Mesenchymal stem cell (in vitro differentiated cells and primary cell): ENCODE data around the gene LRSAM1.

Experiments used
- DNase-seq: peaks from one replicate; pipeline ENCODE4 v3.0.0-alpha.2; 2013
- H2AFZ ChIP-seq: one replicate; pipeline ENCODE4 v1.6.1; 2013; ENCODE audit warnings: low read depth, mild to moderate bottlenecking, control low read depth, inconsistent platforms, low read length, moderate library complexity
- H2AK5ac ChIP-seq: 2 replicates; pipeline ENCODE4 v1.6.1; 2013; ENCODE audit warnings: low read length, moderate library complexity, mild to moderate bottlenecking, inconsistent platforms; ENCODE audit not compliant: severe bottlenecking
- H2BK120ac ChIP-seq: one replicate; pipeline ENCODE4 v1.6.1; 2013; ENCODE audit warnings: low read depth, mild to moderate bottlenecking, inconsistent platforms, low read length, moderate library complexity
- H2BK12ac ChIP-seq, 2 experiments: one replicate each; pipeline ENCODE4 v1.6.1; 2013; ENCODE audit warnings: inconsistent platforms in 2 of 2, low read length in 2 of 2, mild to moderate bottlenecking in 2 of 2, moderate library complexity in 2 of 2, control low read depth in 1 of 2
- H2BK15ac ChIP-seq: one replicate; pipeline ENCODE4 v1.6.1; 2013; ENCODE audit warnings: mild to moderate bottlenecking, low read depth, inconsistent platforms; ENCODE audit not compliant: poor library complexity, severe bottlenecking
- H2BK5ac ChIP-seq: 2 replicates; pipeline ENCODE4 v1.6.1; 2013; ENCODE audit warnings: low read depth, mild to moderate bottlenecking, low read length, control low read depth, inconsistent platforms; ENCODE audit not compliant: poor library complexity, severe bottlenecking
- H3K14ac ChIP-seq, 2 experiments: one replicate each; pipeline ENCODE4 v1.6.1; 2013; ENCODE audit warnings: inconsistent platforms in 2 of 2, low read length in 2 of 2, control low read depth in 1 of 2, mild to moderate bottlenecking in 1 of 2, moderate library complexity in 1 of 2
- H3K18ac ChIP-seq, 2 experiments: one replicate each; pipeline ENCODE4 v1.6.1; 2013; ENCODE audit warnings: inconsistent platforms in 2 of 2, low read length in 2 of 2, control low read depth in 1 of 2, low read depth in 1 of 2, mild to moderate bottlenecking in 1 of 2
- H3K23ac ChIP-seq, 2 experiments: one replicate each; pipeline ENCODE4 v1.6.1; 2013; ENCODE audit warnings: inconsistent platforms in 2 of 2, low read length in 2 of 2, mild to moderate bottlenecking in 2 of 2, moderate library complexity in 2 of 2, control low read depth in 1 of 2
- H3K27ac ChIP-seq: 2 replicates; pipeline ENCODE4 v1.5.1; 2013; ENCODE audit warnings: mild to moderate bottlenecking, moderate library complexity, low read length, control low read depth, inconsistent platforms; ENCODE audit not compliant: poor library complexity, severe bottlenecking
- H3K27me3 ChIP-seq, 2 experiments: 2 replicates each; pipeline versions ENCODE4 v1.6.1 to v1.7.0; 2013; ENCODE audit warnings: low read length in 2 of 2, mild to moderate bottlenecking in 2 of 2, moderate library complexity in 2 of 2, control low read depth in 1 of 2, inconsistent platforms in 1 of 2; ENCODE audit not compliant: control insufficient read depth in 1 of 2, insufficient read depth in 1 of 2
- H3K36me3 ChIP-seq, 2 experiments: 2 replicates each; pipeline versions ENCODE4 v1.6.1 to v1.7.0; 2013; ENCODE audit warnings: low read length in 2 of 2, control low read depth in 1 of 2, inconsistent platforms in 1 of 2, low read depth in 1 of 2, mild to moderate bottlenecking in 1 of 2; ENCODE audit not compliant: insufficient read depth in 2 of 2, control insufficient read depth in 1 of 2
- H3K4ac ChIP-seq, 2 experiments: one replicate each; pipeline ENCODE4 v1.6.1; 2013; ENCODE audit warnings: inconsistent platforms in 2 of 2, low read length in 2 of 2, mild to moderate bottlenecking in 2 of 2, moderate library complexity in 2 of 2, control low read depth in 1 of 2, low read depth in 1 of 2
- H3K4me1 ChIP-seq: 2 replicates; pipeline ENCODE4 v1.6.1; 2013; ENCODE audit warnings: low read depth, low read length, control low read depth; ENCODE audit not compliant: control insufficient read depth, insufficient read depth
- H3K4me2 ChIP-seq: 2 replicates; pipeline ENCODE4 v1.6.1; 2013; ENCODE audit warnings: low read length, mild to moderate bottlenecking, inconsistent platforms; ENCODE audit not compliant: poor library complexity, severe bottlenecking
- H3K4me3 ChIP-seq, 2 experiments: 2 replicates each; pipeline versions ENCODE4 v1.5.1 to v1.7.0; 2013; ENCODE audit warnings: low read length in 2 of 2, mild to moderate bottlenecking in 2 of 2, control low read depth in 1 of 2, low read depth in 1 of 2; ENCODE audit not compliant: insufficient read depth in 1 of 2
- H3K79me1 ChIP-seq: replicated peaks from 2 replicates; pipeline ENCODE4 v1.6.1; 2013; ENCODE audit warnings: mild to moderate bottlenecking, control low read depth, low read length, inconsistent platforms; ENCODE audit not compliant: poor library complexity, severe bottlenecking
- H3K9ac ChIP-seq: 2 replicates; pipeline ENCODE4 v1.7.0; 2013; ENCODE audit warnings: mild to moderate bottlenecking, low read length, moderate library complexity
- H3K9me3 ChIP-seq: 2 replicates; pipeline ENCODE4 v1.7.0; 2013; ENCODE audit warnings: mild to moderate bottlenecking, low read length; ENCODE audit not compliant: control insufficient read depth
- H4K8ac ChIP-seq: one replicate; pipeline ENCODE4 v1.6.1; 2013; ENCODE audit warnings: inconsistent platforms, mild to moderate bottlenecking, low read length, moderate library complexity
- H4K91ac ChIP-seq: one replicate; pipeline ENCODE4 v1.6.1; 2013; ENCODE audit warnings: mild to moderate bottlenecking, low read length, inconsistent platforms
- WGBS: methylation state at CpG from one replicate; pipeline ENCODE4 v1.1.7; 2013; ENCODE audit warnings: mixed read lengths; 5-methylcytosine and 5-hydroxymethylcytosine counted together

Gene LRSAM1

GRCh38 chr9:127411122-127411521 lies 40.2 kb upstream of the LRSAM1 start:
- DNase-seq: no peak
- Histone ChIP-seq H2BK120ac (no peak overlapping the region), H4K8ac (no peak overlapping the region), H3K23ac (no peak overlapping the region), H3K4me1 (peaks cover 11% of the 10 kb centered on the region), H3K4ac (no peak overlapping the region), H2BK12ac (no peak overlapping the region), H3K4me3 (no peak overlapping the region), H3K27me3 (peaks cover 0 to 68% of the 10 kb centered on the region in 2 experiments), H3K9ac (no peak overlapping the region), H3K79me1 (no peaks in the 10 kb centered on the region), H3K14ac (no peak overlapping the region), H3K36me3 (peaks cover 0 to 7% of the 10 kb centered on the region in 2 experiments), H3K4me2 (no peak overlapping the region), H2BK15ac (no peak overlapping the region), H3K27ac (no peak overlapping the region), H2AK5ac (no peak overlapping the region), H2AFZ (no peak overlapping the region), H3K18ac (no peak overlapping the region), H3K9me3 (no peaks in the 10 kb centered on the region), H4K91ac (no peak overlapping the region), H2BK5ac (no peak overlapping the region)
- 93% methylated on average over 3 of the region's 4 CpGs for WGBS

DNA sequence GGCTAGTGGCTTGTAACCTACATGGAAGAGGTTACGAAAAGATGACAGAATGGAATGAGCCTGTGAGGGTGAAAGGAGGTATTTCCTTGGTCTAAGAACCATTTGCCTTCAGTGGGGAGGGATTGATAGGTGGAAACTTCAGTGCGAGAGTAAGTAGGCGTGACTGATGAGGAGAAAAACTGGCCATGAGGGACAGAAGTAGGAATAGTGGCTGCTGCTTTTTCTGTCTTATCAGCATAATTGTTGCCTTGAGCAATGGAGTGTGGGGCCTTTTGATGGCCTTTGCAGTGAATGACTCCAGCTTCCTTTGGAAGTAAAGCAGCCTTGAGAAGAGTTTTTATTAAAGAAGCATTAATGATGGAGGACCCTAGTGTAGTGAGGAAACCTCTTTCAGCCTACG lies 36.2 kb upstream of the LRSAM1 start:
- DNase-seq: no peak
- no peak overlapping the region for H2AK5ac ChIP-seq
- no peak overlapping the region for H2BK15ac ChIP-seq
- H3K4ac ChIP-seq: no peak overlapping the region
- H2BK12ac ChIP-seq: no peak overlapping the region
- WGBS: 84% methylated on average over 3 of the region's 4 CpGs
- H3K9ac ChIP-seq: no peak overlapping the region
- H4K8ac ChIP-seq: no peak overlapping the region
- H3K79me1 ChIP-seq: no peaks in the 10 kb centered on the region
- peaks cover 0 to 4% of the 10 kb centered on the region in 2 experiments for H3K36me3 ChIP-seq
- H2BK120ac ChIP-seq: no peak overlapping the region
- H3K4me1 ChIP-seq: no peaks in the 10 kb centered on the region
- no peak overlapping the region for H2BK5ac ChIP-seq
- H3K23ac ChIP-seq: no peak overlapping the region
- no peak overlapping the region for H4K91ac ChIP-seq
- no peak overlapping the region for H3K14ac ChIP-seq
- no peak overlapping the region for H3K18ac ChIP-seq
- H3K27me3 ChIP-seq: peaks cover 0 to 67% of the 10 kb centered on the region in 2 experiments
- H3K27ac ChIP-seq: no peak overlapping the region
- H3K4me3 ChIP-seq: no peak overlapping the region
- H3K9me3 ChIP-seq: no peaks in the 10 kb centered on the region
- no peak overlapping the region for H3K4me2 ChIP-seq
- H2AFZ ChIP-seq: no peak overlapping the region

DNA sequence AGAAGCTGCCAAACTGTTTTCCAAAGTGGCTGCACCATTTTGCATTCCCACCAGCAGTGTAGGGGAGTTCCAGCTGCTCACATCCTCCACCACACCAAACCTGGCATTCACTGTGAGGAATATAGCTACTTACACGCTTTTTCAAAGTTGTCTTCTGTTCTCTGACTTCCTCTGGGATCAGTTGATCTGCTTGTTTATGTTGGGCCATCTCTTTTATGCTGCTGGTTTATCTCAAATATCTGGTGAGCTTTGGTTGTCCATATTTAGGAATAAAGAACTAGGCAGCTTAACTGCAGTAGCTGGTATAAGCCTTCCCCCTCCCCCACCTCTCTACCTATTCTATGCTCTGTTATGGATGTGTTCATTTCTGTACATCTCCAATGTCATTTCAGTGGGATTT lies 35.7 kb upstream of the LRSAM1 start:
- H3K4me3 ChIP-seq: no peak overlapping the region
- no peaks in the 10 kb centered on the region for H3K4me1 ChIP-seq
- H3K9ac ChIP-seq: no peak overlapping the region
- H3K79me1 ChIP-seq: no peaks in the 10 kb centered on the region
- H2AFZ ChIP-seq: no peak overlapping the region
- H3K4me2 ChIP-seq: no peak overlapping the region
- no peaks in the 10 kb centered on the region for H3K9me3 ChIP-seq
- no peak overlapping the region for H3K14ac ChIP-seq
- no peak overlapping the region for H3K23ac ChIP-seq
- H3K27me3 ChIP-seq: peaks cover 0 to 64% of the 10 kb centered on the region in 2 experiments
- no peak overlapping the region for H4K8ac ChIP-seq
- H3K18ac ChIP-seq: no peak overlapping the region
- no peak overlapping the region for H4K91ac ChIP-seq
- no peak overlapping the region for H2BK12ac ChIP-seq
- no peak overlapping the region for H2AK5ac ChIP-seq
- no peak overlapping the region for H2BK5ac ChIP-seq
- no CpG with 5 or more reads among the region's 1 CpG for WGBS
- no peak overlapping the region for H3K27ac ChIP-seq
- no peak overlapping the region for H2BK120ac ChIP-seq
- H3K36me3 ChIP-seq: peaks cover 0 to 4% of the 10 kb centered on the region in 2 experiments
- no peak overlapping the region for H2BK15ac ChIP-seq
- DNase-seq: no peak
- no peak overlapping the region for H3K4ac ChIP-seq

GRCh38 chr9:127417131-127418036 lies 33.9 kb upstream of the LRSAM1 start:
- no peak overlapping the region for H4K91ac ChIP-seq
- H2BK5ac ChIP-seq: no peak overlapping the region
- no peak overlapping the region for H2AFZ ChIP-seq
- peaks cover 0 to 4% of the 10 kb centered on the region in 2 experiments for H3K36me3 ChIP-seq
- H3K4me1 ChIP-seq: no peaks in the 10 kb centered on the region
- no peaks in the 10 kb centered on the region for H3K9me3 ChIP-seq
- no peak overlapping the region for H3K4me3 ChIP-seq
- H3K4me2 ChIP-seq: no peak overlapping the region
- H3K18ac ChIP-seq: no peak overlapping the region
- H2BK12ac ChIP-seq: no peak overlapping the region
- H3K9ac ChIP-seq: no peak overlapping the region
- H3K27me3 ChIP-seq: peaks cover 0 to 52% of the 10 kb centered on the region in 2 experiments
- DNase-seq: peak; percentile 63
- 86% methylated on average over 10 of the region's 15 CpGs for WGBS
- no peak overlapping the region for H4K8ac ChIP-seq
- H3K79me1 ChIP-seq: peaks cover 3% of the 10 kb centered on the region
- no peak overlapping the region for H3K14ac ChIP-seq
- no peak overlapping the region for H2BK120ac ChIP-seq
- no peak overlapping the region for H3K23ac ChIP-seq
- no peak overlapping the region for H2BK15ac ChIP-seq
- no peak overlapping the region for H3K27ac ChIP-seq
- no peak overlapping the region for H3K4ac ChIP-seq
- no peak overlapping the region for H2AK5ac ChIP-seq
